Measurements from ENCODE around the gene DENND2A.

DNA sequence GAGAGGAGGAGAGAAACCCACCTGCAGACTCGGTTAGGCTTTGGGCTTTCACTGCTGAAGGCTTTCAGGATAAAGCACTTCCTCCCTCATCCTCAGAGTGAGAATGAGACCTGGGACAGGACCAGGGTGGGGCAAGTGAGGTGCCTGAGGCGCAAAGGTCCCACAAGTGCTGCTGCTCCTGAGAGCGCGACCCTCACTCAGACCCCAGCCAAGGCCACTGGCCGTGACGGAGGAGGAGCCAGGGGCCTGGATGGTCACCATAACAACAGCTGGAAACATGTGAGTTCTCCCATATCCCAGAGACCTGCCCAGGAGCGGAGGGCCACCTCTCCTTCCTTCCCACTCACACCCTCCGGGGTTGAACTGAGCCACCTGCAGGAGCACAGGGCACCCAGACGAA lies 114.4 kb downstream of the DENND2A start:
- TF ChIP-seq, protein P1, sequence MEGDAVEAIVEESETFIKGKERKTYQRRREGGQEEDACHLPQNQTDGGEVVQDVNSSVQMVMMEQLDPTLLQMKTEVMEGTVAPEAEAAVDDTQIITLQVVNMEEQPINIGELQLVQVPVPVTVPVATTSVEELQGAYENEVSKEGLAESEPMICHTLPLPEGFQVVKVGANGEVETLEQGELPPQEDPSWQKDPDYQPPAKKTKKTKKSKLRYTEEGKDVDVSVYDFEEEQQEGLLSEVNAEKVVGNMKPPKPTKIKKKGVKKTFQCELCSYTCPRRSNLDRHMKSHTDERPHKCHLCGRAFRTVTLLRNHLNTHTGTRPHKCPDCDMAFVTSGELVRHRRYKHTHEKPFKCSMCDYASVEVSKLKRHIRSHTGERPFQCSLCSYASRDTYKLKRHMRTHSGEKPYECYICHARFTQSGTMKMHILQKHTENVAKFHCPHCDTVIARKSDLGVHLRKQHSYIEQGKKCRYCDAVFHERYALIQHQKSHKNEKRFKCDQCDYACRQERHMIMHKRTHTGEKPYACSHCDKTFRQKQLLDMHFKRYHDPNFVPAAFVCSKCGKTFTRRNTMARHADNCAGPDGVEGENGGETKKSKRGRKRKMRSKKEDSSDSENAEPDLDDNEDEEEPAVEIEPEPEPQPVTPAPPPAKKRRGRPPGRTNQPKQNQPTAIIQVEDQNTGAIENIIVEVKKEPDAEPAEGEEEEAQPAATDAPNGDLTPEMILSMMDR (IDR thresholded peaks at IDR 0.05), result no peak
- TF ChIP-seq POLR2A (IDR thresholded peaks at IDR 0.05), result no peak
- TF ChIP-seq POLR2AphosphoS5 (IDR thresholded peaks at IDR 0.05), result no peak
